ENCODE results near the gene TIMP1.
"Not testable (repeated sequence)": the region's sequence is repeated elsewhere in the genome, so short reads cannot be mapped to it uniquely, and the experiment has no call there.

TIMP1 gene

GRCh38 chrX:47597222-47597621 is 15.0 kb downstream of the TIMP1 start:
- TF ChIP-seq, protein P1, sequence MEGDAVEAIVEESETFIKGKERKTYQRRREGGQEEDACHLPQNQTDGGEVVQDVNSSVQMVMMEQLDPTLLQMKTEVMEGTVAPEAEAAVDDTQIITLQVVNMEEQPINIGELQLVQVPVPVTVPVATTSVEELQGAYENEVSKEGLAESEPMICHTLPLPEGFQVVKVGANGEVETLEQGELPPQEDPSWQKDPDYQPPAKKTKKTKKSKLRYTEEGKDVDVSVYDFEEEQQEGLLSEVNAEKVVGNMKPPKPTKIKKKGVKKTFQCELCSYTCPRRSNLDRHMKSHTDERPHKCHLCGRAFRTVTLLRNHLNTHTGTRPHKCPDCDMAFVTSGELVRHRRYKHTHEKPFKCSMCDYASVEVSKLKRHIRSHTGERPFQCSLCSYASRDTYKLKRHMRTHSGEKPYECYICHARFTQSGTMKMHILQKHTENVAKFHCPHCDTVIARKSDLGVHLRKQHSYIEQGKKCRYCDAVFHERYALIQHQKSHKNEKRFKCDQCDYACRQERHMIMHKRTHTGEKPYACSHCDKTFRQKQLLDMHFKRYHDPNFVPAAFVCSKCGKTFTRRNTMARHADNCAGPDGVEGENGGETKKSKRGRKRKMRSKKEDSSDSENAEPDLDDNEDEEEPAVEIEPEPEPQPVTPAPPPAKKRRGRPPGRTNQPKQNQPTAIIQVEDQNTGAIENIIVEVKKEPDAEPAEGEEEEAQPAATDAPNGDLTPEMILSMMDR (conservative IDR thresholded peaks at IDR 0.05; ENCODE audit: control insufficient read depth, insufficient read depth, low read depth, low read length) = no peak
- no peak for DNase-seq (ENCODE audit: low read depth)
- H3K4me3 ChIP-seq (ENCODE audit: control insufficient read depth, low read depth, low read length) = no peak overlapping the region

DNA sequence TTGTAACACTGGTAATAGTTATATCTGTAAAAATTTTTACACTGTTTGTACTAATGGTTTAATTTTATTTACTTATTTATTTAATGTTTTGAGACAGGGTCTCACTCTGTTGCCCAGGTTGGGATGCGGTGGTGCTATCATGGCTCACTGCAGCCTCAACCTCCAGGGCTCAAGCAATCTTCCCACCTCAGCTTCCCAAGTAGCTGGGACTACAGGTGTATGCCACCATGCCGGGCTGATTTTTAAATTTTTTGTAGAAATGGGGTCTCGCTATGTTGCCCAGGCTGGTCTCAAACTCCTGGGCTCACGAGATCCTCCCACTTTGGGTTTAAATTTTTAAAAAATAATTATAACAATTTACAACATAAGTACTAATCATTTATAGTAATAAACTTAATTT is 20.9 kb downstream of the TIMP1 start:
- H3K4me3 ChIP-seq (ENCODE audit: control insufficient read depth, low read depth, low read length); DNase-seq (ENCODE audit: low read depth): not testable (repeated sequence)

DNA sequence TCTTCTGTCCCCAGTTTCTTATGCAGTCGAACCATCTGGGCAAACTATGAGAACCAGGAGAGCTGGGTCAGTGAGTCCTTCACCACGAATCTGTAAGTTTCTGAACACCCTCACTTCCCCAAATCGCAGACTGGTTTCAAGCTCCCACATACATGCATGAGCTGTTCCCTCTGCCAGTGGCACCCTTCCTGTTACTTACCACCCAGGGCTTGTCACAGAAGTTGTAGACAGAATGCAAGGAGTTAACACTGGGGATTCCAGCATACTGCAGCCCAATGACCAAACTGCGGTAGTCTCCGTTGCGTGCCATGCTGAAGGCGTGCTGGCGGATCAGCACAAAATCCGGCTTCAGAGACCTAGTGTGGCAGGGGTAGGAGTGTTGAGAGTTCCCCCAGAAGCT is 22.8 kb downstream of the TIMP1 start:
- H3K4me3 ChIP-seq (ENCODE audit: control insufficient read depth, low read depth, low read length) = no peak overlapping the region
- TF ChIP-seq, protein P1 (conservative IDR thresholded peaks at IDR 0.05; ENCODE audit: control insufficient read depth, insufficient read depth, low read depth, low read length) = no peak
- no peak for DNase-seq (ENCODE audit: low read depth)

DNA sequence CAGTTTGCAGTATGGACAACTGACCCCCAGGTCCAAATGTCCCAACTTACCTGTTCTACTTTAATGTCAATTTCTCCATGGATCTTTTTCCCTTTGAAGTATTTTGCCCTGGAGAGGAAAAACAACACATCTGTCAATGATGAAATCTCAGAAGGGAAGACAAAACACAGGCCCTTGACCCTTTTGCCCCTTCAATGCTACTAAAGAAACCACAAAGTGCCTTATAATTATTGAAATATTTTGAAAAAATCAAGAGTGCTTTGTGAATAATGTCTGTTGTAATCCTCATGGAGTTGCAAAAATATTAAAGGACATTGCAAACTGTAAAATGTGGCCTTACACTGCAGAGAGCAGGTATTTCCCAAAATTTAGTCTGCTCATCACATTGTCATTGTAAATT is 24.9 kb downstream of the TIMP1 start:
- H3K4me3 ChIP-seq (ENCODE audit: control insufficient read depth, low read depth, low read length) = no peak overlapping the region
- TF ChIP-seq, protein P1 (conservative IDR thresholded peaks at IDR 0.05; ENCODE audit: control insufficient read depth, insufficient read depth, low read depth, low read length) = no peak
- peak; percentile 52 for DNase-seq (ENCODE audit: low read depth)

DNA sequence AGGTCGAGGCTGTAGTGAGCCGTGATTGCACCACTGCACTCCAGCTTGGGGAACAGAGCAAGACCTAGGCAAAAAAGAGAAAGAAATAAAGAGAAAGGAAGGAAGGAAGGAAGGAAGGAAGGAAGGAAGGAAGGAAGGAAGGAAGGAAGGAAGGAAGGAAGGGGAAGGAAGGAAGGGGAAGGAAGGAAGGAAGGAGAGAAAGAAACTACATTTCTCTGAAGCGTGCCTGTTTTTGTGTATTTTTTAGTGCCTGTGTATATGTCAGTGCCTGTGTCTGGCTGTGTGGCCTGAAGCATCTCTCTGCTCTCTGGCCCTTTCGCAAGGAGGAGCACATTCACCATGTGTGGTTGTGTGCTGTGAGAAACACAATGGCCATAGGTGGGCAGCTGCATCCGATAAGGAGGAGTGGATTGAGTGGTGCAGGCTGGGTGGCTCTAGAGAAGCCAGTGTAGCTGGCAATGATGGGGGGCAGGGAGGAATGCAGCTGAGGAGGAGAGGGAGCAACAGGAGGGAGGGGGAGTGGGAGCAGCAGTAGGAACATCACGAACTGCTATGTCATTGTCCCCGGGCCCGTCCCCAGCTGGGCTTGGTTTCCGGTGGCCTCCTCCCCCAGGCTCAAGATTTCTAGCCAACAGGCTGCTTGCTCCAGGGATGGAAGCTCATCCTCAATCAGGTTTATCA is 26.0 kb downstream of the TIMP1 start:
- DNase-seq (ENCODE audit: low read depth) = no peak
- TF ChIP-seq, protein P1 (conservative IDR thresholded peaks at IDR 0.05; ENCODE audit: control insufficient read depth, insufficient read depth, low read depth, low read length) = no peak
- no peak overlapping the region for H3K4me3 ChIP-seq (ENCODE audit: control insufficient read depth, low read depth, low read length)

DNA sequence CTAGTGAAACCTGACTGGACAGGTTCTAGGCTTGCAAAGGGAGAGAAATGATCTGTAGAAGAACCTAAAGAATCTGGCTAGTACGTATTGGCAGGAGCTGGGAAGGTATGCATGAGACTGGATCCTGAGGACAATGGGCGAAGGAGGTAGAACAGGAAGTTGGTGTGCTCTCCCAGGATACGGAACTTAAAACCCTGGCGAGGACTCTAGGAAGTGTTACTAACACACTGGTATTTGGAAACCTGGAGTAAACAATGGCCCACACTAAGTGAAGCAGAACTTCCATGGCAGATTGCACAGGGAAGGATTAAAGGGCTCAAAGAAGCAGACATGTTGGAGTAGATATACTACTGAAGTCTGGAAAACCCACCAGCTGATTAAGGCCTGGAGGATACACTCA is 28.3 kb downstream of the TIMP1 start:
- DNase-seq (ENCODE audit: low read depth) = no peak
- TF ChIP-seq, protein P1 (conservative IDR thresholded peaks at IDR 0.05; ENCODE audit: control insufficient read depth, insufficient read depth, low read depth, low read length) = no peak
- no peak overlapping the region for H3K4me3 ChIP-seq (ENCODE audit: control insufficient read depth, low read depth, low read length)

DNA sequence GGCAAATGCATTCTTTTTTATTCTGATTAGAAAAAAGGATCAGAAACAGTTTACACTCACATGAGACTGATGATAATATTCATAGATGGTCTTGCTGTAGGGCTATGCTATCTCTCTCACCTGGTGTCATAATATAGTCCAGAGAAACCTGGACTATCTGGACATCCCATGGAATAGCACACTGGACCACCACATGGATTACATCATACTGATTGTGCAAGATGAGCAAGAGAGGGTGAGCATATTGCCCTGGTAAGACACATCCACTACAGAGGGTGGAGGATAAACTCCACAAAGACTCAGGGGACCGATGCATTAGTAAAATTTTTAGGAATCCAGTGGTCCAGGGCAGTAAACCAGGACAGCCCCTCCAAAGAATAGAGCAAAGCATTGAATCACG is 29.3 kb downstream of the TIMP1 start:
- TF ChIP-seq, protein P1 (conservative IDR thresholded peaks at IDR 0.05; ENCODE audit: control insufficient read depth, insufficient read depth, low read depth, low read length) = no peak
- no peak overlapping the region for H3K4me3 ChIP-seq (ENCODE audit: control insufficient read depth, low read depth, low read length)
- DNase-seq (ENCODE audit: low read depth) = peak; percentile 6
